Activated CD8-positive, alpha-beta memory T cell treated with anti-CD3 and anti-CD28 coated beads for 24 hours (primary cell): Measurements from ENCODE around the gene P2RX6.
"Not testable (repeated sequence)": the region's sequence is repeated elsewhere in the genome, so short reads cannot be mapped to it uniquely, and the experiment has no call there.

Source experiments
- DNase-seq: peaks from one replicate; pipeline ENCODE4 v3.0.0-alpha.2; 2020

The P2RX6 gene

GRCh38 chr22:20995329-20996030 is 19.5 kb upstream of the P2RX6 start:
- DNase-seq: no peak

DNA sequence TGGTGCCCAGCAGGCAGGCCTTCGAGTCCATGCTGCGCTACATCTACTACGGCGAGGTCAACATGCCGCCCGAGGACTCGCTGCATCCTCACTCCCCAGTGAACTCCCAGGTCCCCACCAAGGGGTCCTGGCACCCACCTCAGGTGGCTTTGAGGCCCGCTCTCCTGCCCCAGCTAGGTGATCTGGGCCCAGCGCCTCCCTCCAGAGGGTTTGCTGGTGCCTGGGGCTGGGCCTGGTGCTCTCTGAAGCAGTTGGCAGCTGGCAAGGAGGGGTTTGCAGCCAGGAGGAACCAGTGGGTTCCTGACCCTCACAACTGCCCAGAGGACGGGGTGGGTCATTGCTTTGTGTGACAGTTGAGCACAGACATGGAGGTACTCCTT is 18.9 kb upstream of the P2RX6 start:
- DNase-seq: no peak

DNA sequence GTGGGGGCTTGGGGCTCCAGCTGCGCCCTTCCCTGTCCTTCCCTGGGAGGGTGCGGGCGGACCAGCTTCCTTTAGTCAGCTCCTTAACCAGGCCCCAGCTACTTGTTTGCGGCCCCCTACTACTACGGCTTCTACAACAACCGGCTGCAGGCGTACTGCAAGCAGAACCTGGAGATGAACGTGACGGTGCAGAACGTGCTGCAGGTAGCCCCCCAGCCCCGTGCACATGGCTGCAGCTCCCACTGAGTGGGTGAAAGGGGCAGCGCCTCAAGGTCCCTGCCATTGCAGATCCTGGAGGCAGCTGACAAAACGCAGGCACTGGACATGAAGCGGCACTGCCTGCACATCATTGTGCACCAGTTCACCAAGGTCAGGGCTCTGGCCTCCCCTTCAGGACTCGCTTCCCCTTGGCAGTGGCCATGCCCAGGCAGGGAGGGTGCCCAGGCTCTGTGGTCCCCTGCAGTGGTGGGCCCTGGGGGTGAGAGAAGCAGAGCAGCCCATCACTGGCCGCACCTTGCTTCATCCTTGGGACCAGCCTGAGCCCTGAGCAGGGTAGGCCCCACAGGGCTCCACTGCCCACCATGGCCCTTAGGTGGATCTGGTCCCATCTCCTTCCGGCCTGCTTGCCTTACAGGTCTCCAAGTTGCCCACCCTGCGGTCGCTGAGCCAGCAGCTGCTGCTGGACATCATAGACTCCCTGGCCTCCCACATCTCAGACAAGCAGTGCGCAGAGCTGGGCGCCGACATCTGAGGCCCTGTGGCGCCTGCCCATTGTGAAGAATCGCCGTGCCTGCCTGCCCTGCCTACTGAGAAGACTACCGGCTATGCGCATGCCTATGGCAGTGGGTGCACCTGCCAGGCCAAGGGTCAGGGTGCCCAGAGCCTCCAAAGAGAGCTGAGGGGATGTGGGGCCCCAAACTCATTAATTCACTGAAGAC is 18.1 kb upstream of the P2RX6 start:
- DNase-seq: peak; percentile 59

DNA sequence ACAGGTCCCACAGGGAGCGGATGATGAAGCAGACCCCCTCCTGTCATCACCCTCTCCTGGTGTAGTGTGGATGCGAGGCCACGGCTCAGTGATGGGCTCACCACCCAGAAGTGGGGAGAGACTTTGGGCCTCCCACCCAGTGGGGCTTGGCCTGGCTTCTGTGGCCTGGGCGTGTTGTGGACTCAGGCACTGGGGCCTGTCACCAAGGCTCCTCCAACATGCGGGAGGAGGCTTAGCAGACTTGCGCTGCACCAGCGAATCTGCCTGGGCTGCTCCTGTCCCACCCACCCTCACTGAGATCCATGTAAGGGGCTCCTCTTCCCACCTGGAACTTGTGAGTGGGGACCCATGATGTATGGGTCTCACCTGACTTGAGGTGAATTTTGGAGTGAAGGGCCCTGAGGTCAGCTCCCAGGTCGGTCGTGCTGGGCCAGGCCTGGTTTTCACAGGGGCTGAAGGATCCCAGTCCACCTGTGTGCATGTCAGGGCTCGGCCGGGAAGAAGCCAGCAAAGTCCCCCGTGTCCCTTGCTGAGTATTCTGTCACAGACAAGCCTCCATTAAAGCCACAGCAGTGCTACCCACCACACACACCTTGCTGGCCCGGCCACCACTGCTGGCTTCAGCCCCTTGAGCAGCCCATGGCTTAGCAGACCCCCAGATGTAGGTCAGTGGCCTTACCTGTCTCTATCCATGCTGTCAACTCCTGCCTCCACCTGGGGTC is 17.3 kb upstream of the P2RX6 start:
- DNase-seq: no peak

DNA sequence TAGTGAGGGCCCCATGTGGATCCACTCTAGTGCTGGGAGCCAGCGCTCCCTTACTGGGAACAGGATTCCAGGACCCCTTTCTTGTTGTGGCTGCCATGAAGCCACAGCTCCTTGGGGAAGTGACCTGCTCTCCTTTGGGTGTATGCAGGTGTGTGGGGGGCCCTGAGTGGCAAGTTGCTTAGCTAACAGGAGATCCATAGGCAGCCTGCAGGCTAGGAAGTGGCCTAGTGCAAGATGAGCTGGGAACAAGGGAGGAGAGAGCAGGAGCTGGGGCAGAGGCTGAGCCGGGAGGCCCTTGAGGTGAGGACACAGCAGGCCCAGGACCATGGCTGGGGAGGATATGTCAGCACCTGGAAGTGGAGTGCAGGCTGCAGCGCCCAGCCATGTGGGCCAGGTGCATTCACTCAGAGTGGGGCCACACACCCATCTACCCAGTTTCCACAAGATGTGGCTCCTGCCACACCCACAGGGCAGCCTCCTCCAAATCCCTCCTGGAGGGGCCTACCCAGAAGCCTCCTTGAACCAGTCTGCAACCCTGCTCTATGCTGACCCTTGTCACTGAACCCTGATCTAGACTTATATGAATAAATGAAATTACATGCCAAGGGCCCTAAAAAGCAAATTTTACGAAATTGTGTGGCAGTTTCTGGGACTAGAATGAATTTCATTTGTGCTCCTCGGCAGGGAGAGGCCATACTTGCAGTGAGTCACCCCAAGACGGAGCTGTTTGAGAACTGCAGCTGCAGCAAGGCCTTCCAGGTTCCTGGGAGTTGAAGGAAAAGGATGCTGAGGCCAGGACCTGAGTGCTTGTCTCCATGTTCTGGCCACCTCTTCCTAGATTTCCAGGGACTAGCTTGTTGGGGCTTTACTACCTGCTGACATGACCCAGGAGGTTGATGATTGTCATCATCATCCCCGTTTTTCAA is 16.3 kb upstream of the P2RX6 start:
- DNase-seq: peak; percentile 62

DNA sequence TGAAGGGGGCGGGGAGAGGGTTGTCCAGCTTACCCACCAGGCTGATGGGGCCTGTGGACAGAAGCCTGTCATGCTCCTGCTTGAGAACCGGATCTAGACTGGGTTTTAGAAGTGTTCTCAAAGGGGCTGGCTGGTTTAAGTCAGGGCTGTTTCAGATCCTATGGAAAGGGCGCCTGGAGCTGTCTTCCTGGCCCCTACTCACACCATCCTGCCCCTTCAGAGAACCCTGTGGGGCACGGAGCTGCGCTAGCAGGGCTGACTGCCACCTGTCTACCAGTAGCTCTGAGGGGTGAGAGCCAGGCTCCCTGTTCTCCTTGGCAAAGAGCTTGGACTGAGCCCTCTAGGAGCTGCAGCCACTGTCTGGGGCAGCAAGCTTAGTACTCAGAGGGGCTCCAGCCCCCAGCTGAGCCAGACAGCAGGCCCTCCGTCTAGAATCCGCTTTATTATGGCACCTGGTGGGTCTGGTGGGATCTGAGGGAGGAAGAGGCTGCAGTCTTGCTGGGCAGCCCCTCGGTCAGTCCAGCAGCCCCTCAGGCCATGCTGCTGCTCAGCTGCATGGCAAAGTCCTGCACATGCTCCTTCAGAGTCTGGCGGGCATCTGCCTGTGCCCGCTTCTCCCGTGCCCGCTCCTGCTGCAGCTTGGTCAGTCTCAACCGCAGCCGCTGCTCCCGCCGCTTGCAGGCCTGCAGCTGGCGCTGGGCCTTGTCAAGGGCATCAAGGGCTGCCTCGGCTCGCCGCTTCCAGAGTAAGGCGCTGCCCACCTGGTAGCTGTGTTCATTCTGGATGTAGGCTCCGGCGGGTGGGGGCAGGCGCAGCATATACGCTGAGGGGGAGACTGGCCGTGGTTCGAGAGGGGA is 15.4 kb upstream of the P2RX6 start:
- no peak for DNase-seq

DNA sequence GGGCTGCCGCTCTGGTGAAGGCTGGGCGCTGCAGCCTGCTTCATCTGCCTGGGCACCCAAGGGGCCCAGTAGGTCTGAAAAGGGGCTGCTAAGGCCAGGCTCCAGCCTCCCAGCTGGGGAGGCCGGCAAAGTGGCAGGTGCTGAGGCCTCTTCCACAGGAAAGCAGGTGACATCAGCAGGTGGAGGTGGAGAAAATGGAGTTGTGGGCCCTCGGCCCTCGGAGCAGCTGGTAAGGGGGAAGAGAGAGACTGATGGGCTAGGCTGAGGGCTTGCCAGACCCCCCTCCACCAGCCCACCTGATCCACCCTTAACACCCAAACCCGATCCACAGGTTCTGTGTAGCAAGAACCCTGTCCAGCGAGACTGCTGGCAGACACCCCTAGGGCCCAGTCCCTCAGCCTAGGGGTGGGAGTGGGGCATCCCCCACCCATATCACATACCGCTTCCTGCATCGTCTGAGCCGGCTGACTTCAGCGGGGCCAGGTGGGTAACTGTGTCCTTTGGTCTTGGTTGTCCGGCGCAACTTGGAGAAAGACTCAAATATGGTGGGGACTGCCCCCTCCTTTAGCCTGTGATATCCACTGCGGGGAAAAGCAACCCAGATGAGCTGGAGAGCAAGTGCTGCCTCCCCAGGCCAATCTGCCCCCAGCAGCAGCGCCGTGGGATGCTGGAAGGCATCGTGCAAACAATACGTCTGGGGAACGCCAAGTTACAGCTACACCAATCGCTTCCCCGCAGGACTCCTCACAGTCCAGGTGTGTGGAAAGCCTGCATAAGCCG is 14.6 kb upstream of the P2RX6 start:
- DNase-seq: peak; percentile 70

GRCh38 chr22:21000987-21001600 is 13.9 kb upstream of the P2RX6 start:
- DNase-seq: no peak

DNA sequence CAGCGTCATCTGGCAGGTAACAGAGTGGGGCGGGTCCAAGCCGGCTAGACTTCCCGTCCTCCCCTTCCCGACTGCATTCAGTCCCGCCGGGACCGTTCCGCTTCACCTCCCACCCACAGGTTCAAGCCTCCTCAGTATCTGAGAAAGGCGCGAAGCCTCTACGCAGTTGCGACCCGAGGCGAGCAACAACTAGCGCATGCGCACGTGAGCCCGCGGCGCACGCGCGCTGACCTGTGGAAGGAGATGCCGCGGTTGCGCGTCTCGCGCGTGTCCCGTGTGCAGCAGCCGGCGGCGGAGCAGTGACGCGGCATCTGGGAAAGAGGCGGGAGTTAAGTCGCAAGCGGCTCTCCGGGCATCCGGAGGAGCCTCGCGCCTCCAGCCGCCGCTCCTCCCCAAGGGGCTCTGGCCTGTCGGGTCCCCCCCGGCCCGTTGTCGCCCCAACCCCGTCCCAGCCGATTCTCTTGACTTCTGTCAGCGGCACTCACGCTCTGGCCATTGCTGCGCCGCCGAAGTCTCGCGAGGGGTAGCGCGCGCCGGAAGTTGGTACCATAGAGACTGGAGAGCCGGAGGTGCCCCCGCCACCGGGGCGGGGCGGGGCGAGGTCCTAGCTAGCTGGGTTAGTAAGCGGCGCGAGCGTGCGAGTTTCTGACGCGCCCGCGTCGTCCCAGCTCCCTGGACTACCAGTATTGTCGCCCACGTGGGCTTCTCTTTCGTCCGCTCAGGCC is 13.2 kb upstream of the P2RX6 start, which contains the start of gene THAP7:
THAP7 (minus strand) TSS at position 518 of the 725 bp plus-strand sequence; CDS start at position 311, 207 bp downstream.
- peak; percentile 99 for DNase-seq

DNA sequence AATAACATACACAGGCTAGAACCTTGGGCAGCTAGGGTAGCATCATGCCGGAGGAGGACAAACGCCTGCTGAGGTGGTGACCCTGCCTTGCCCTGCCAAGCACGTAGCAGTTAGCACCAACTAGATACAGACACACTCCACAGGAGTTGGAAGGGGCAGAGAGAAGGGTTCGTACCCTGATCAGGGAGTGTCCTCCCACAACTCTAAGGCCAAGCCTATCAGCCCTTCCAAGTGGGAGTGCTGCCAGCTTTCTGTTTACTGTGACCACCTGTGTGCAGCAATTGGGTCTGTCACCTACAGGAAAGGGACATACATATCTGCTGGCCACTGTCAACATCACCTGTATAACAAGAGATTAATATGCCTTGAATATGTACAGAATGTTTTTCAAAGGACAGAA is 11.2 kb upstream of the P2RX6 start:
- DNase-seq: no peak

- DNase-seq: not testable (repeated sequence)
These were observed 5.8 kb upstream of the P2RX6 start for GRCh38 chr22:21009208-21009607.

DNA sequence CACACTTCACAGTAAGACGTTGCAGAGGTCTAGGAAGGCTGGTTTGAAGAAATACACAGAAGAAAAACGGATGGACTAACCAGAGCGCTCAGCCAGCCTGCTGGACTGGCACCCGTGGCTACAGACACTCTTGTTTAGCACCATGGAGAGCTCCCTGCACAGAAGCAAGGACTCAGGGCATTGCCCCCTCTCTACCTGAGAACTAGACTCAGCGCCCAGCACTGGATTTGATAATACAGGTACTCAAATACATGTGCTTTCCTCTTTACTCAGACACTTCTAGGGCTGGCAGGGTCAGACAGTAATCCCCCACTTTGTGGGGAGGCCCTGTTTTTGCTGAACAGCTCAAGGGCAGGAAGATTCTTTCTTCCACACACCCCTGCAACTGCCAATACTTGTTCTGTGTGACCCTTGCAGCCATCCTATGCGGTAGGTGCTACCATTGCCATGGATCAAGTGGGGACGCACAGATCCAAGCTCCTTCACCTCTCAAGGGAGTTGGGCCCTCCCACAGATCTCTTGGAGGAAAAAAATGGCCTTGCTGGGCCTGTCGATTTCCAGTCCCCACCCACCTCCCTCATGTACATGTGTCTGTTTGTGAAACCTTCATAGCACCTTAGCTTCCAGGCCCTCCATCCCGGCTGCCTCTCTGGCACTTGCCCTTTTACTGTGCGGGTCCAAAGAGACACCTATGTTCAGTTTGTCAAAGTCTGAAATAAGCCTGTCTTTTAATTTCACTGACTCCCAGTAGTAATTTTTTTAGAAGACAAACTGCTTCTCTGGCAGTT is 5.1 kb upstream of the P2RX6 start:
- no peak for DNase-seq

DNA sequence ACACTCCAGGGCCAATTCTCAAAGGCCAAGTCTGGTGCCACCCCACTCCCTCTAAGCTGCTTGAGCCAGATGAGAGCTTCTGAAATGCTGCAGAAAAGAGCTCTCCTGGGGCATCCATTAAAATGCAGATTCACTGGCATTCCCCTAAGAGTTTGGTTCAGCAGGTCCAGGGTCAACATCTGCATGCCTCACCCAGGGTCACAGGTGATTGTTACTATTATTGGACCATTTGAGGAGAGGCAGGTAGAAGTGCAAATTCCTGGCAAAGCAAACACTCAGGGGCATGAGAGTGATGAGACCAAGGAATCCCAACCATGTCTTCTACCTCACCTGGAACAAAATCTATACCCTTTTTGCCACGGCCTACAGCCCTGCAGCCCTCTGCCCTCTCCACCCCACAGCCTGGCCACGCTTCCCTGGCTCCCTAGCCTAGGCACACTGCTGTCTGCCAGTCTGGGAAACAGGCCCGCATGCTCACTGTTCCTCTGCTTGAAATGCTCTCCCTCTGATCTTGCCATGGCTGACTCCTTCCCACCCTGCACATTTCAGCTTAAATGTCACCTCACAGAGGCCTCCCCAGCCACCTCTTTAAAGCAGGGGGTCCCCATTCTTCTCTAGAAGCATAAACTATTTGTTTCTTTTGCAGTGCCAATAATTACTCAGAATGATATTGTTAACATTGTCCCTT is 4.4 kb upstream of the P2RX6 start:
- no peak for DNase-seq

DNA sequence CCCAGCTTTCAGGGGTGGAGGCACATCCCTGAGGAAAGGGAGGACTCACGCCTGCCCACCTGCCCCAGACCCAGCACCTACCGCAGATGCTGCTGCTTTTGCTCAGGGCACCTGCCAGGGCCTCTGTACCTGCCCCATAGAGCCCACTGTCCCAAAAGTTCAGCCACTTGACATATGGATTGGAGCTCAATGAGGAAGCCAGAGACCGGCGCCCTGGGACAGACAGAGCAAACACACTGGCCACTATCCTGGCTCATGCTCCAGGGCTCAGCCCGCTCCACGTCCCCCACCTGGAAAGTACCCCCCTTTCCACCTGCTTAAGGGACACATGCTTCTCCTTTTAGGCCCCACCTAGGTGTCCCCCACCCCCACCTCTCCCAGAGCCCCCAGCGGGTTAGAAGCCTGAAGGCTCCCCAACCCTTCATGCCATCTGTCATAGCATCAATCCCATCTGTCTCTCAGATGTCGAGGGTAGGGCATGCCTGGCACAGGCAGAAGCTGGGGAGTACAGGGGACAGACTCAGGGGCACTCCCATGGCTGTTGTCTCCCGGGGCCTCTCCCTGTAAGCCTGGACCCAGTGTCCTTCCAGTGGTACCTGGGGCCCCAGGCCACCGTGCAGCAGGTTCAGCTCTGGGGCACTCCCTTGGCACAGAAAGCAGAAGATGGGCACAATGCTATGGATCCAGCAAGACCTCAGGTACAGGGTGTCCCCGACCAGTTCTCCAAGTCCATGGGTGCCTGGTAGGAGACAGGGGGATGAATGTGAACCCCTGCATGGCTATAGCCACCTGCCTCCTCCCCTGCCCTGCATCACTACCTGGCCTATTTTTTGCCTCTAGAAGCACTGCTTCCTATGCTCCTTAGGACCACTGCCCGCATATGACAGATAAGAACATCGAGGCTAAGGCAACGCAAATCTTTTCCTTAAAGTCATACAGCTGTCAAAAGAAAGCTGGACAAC is 2.2 kb upstream of the P2RX6 start:
- DNase-seq: no peak

GRCh38 chr22:21013657-21014201 is 1.2 kb upstream of the P2RX6 start:
- no peak for DNase-seq

- DNase-seq: peak; percentile 92
These were observed 701 bp upstream of the P2RX6 start for GRCh38 chr22:21014202-21014725.
